ENCODE results near the gene DGKA. TPM values are rescaled to one million over a fixed set of nuclear protein-coding genes. Genes with fewer than 3 reads are reported as not detected.

DGKA gene
- total and polyA plus RNA-seq, 2 of the 13 experiments (the other 11 are each of a cell fraction or from before 2014, with no cell fraction given) = 2.4 to 5.4 TPM

DNA sequence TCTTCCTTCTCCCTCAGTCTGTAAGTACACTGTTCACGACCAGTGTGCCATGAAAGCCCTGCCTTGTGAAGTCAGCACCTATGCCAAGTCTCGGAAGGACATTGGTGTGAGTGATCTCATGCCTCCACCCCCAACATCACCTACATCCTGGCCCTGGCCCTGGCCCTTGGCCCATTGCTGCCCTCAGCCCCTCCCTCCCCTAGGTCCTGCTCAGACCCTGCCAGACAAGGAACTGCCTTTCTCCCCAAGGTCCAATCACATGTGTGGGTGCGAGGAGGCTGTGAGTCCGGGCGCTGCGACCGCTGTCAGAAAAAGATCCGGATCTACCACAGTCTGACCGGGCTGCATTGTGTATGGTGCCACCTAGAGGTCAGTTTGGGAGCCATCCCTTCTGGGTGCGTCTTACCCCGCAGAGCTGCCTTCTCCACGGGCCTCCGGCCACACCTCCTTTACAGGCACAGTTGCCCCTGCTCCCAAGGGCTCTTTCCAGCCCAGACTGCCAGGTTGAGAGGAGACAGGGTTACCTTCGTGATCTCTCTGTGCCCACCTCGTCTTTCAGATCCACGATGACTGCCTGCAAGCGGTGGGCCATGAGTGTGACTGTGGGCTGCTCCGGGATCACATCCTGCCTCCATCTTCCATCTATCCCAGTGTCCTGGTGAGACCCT, 9.2 kb downstream of the DGKA start (continued):
- peak; percentile 81; the same call in 1 of the 2 replicates for TF ChIP-seq ZNF598 (CRISPR knock-in tag; IDR thresholded peaks at IDR 0.05; ENCODE audit: borderline replicate concordance)
- peak; percentile 21; the same call in 1 of the 2 replicates for TF ChIP-seq FOXO1 (CRISPR knock-in tag; IDR thresholded peaks at IDR 0.05)
- TF ChIP-seq FOSL2 (CRISPR knock-in tag; IDR thresholded peaks at IDR 0.05) = peak; percentile 29; the same call in 1 of the 2 replicates
- TF ChIP-seq, protein P1, sequence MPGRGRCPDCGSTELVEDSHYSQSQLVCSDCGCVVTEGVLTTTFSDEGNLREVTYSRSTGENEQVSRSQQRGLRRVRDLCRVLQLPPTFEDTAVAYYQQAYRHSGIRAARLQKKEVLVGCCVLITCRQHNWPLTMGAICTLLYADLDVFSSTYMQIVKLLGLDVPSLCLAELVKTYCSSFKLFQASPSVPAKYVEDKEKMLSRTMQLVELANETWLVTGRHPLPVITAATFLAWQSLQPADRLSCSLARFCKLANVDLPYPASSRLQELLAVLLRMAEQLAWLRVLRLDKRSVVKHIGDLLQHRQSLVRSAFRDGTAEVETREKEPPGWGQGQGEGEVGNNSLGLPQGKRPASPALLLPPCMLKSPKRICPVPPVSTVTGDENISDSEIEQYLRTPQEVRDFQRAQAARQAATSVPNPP (CRISPR knock-in tag; IDR thresholded peaks at IDR 0.05) = no peak
- TF ChIP-seq, protein P2, sequence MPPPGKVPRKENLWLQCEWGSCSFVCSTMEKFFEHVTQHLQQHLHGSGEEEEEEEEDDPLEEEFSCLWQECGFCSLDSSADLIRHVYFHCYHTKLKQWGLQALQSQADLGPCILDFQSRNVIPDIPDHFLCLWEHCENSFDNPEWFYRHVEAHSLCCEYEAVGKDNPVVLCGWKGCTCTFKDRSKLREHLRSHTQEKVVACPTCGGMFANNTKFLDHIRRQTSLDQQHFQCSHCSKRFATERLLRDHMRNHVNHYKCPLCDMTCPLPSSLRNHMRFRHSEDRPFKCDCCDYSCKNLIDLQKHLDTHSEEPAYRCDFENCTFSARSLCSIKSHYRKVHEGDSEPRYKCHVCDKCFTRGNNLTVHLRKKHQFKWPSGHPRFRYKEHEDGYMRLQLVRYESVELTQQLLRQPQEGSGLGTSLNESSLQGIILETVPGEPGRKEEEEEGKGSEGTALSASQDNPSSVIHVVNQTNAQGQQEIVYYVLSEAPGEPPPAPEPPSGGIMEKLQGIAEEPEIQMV (CRISPR knock-in tag; IDR thresholded peaks at IDR 0.05; ENCODE audit: low read depth) = no peak
- TF ChIP-seq, protein P3, sequence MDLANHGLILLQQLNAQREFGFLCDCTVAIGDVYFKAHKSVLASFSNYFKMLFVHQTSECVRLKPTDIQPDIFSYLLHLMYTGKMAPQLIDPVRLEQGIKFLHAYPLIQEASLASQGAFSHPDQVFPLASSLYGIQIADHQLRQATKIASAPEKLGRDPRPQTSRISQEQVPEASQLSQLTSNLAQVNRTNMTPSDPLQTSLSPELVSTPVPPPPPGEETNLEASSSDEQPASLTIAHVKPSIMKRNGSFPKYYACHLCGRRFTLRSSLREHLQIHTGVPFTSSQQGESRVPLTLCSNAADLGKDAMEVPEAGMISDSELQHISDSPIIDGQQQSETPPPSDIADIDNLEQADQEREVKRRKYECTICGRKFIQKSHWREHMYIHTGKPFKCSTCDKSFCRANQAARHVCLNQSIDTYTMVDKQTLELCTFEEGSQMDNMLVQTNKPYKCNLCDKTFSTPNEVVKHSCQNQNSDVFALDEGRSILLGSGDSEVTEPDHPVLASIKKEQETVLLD (CRISPR knock-in tag; IDR thresholded peaks at IDR 0.05; ENCODE audit: low read depth) = no peak
- TF ChIP-seq SP5 (CRISPR knock-in tag; IDR thresholded peaks at IDR 0.05; ENCODE audit: borderline replicate concordance, low read depth) = peak; percentile 35; the same call in 1 of the 2 replicates
- TF ChIP-seq ZNF737 (CRISPR knock-in tag; IDR thresholded peaks at IDR 0.05; ENCODE audit: borderline replicate concordance) = no peak
- TF ChIP-seq ZC3H4 (CRISPR knock-in tag; IDR thresholded peaks at IDR 0.05; ENCODE audit: borderline replicate concordance) = no peak
- no peak for TF ChIP-seq TP53 (CRISPR knock-in tag; conservative IDR thresholded peaks at IDR 0.05)
- TF ChIP-seq U2AF2 (IDR thresholded peaks at IDR 0.05; ENCODE audit: low read depth, low read length) = no peak
- TF ChIP-seq MTA3 (CRISPR knock-in tag; IDR thresholded peaks at IDR 0.05) = no peak
- no peak for TF ChIP-seq TEAD2 (CRISPR knock-in tag; IDR thresholded peaks at IDR 0.05)
- TF ChIP-seq ZNF30 (CRISPR knock-in tag; IDR thresholded peaks at IDR 0.05) = no peak
- TF ChIP-seq, protein P4, sequence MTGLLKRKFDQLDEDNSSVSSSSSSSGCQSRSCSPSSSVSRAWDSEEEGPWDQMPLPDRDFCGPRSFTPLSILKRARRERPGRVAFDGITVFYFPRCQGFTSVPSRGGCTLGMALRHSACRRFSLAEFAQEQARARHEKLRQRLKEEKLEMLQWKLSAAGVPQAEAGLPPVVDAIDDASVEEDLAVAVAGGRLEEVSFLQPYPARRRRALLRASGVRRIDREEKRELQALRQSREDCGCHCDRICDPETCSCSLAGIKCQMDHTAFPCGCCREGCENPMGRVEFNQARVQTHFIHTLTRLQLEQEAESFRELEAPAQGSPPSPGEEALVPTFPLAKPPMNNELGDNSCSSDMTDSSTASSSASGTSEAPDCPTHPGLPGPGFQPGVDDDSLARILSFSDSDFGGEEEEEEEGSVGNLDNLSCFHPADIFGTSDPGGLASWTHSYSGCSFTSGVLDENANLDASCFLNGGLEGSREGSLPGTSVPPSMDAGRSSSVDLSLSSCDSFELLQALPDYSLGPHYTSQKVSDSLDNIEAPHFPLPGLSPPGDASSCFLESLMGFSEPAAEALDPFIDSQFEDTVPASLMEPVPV (CRISPR knock-in tag; IDR thresholded peaks at IDR 0.05) = no peak
- TF ChIP-seq, protein P5, sequence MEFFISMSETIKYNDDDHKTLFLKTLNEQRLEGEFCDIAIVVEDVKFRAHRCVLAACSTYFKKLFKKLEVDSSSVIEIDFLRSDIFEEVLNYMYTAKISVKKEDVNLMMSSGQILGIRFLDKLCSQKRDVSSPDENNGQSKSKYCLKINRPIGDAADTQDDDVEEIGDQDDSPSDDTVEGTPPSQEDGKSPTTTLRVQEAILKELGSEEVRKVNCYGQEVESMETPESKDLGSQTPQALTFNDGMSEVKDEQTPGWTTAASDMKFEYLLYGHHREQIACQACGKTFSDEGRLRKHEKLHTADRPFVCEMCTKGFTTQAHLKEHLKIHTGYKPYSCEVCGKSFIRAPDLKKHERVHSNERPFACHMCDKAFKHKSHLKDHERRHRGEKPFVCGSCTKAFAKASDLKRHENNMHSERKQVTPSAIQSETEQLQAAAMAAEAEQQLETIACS (CRISPR knock-in tag; IDR thresholded peaks at IDR 0.05) = no peak
- TF ChIP-seq ZBTB42 (CRISPR knock-in tag; IDR thresholded peaks at IDR 0.05) = no peak
- no peak for TF ChIP-seq SETDB1 (CRISPR knock-in tag; IDR thresholded peaks at IDR 0.05; ENCODE audit: borderline replicate concordance)
- TF ChIP-seq, protein P6, sequence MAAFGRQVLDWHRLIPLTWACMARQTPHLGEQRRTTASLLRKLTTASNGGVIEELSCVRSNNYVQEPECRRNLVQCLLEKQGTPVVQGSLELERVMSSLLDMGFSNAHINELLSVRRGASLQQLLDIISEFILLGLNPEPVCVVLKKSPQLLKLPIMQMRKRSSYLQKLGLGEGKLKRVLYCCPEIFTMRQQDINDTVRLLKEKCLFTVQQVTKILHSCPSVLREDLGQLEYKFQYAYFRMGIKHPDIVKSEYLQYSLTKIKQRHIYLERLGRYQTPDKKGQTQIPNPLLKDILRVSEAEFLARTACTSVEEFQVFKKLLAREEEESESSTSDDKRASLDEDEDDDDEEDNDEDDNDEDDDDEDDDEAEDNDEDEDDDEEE (CRISPR knock-in tag; IDR thresholded peaks at IDR 0.05) = 0 out of 2 replicates have a peak, but pooled peaks have one; percentile 61
- TF ChIP-seq ZKSCAN8 (CRISPR knock-in tag; IDR thresholded peaks at IDR 0.05; ENCODE audit: borderline replicate concordance) = no peak
